ENCODE results near the gene CAMKMT. TPM values are rescaled to one million over a fixed set of nuclear protein-coding genes. Genes with fewer than 3 reads are reported as not detected.

CAMKMT gene
- polyA plus RNA-seq, 3 donors = 4.7 to 7.8 (median 7.0) TPM

DNA sequence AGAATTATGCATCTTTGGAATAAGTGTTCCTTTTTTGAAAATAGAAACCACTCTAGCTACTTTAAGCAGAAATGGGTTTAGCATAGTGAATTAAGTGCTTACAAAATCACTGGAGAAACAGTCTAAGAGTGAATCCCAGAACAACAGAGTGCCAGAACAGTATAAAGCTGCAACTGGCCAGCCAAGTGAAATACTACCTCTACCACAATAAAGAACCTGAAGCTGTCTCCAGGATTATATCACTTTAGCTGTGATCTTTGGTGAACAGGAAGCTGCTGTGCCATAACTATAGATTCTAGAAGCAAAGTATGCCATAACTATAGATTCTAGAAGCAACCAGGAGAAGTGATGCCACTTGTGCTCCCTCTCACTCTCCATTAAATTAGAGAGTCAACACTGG, 7.6 kb downstream of the CAMKMT start:
- Mint-ChIP-seq H3K27ac (no peak overlapping the region), H3K4me1 (no peaks in the 10 kb centered on the region), H3K27me3 (ENCODE audit: low read depth in 3 of 3) (peaks cover 0 to 1% (median 0%) of the 10 kb centered on the region in 3 donors), H3K4me3 (no peak overlapping the region), H3K36me3 (peaks cover 11 to 13% of the 10 kb centered on the region in 2 donors), H3K9me3 (no peaks in the 10 kb centered on the region)
- Histone ChIP-seq H3K27me3 (ENCODE audit: control insufficient read depth in 2 of 2, insufficient read depth in 2 of 2, low read length in 2 of 2) (no peaks in the 10 kb centered on the region), H3K4me1 (ENCODE audit: control insufficient read depth in 1 of 2, insufficient read depth in 2 of 2, low read length in 2 of 2) (no peaks in the 10 kb centered on the region), H3K79me2 (ENCODE audit: insufficient read depth, low read length) (peaks cover 5% of the 10 kb centered on the region), H3K4me3 (replicated peaks in 1 of 3; ENCODE audit: low read depth in 2 of 3, low read length in 3 of 3) (no peak overlapping the region), H3K9ac (ENCODE audit: insufficient read depth, low read length, poor library complexity, severe bottlenecking) (no peak overlapping the region), H3K27ac (ENCODE audit: low read depth in 1 of 2, low read length in 2 of 2) (no peak overlapping the region), H3K4me2 (replicated peaks; ENCODE audit: extremely low read depth, low read length, poor library complexity, severe bottlenecking) (no peak overlapping the region), H4K20me1 (ENCODE audit: insufficient read depth, low read length) (peaks cover 4% of the 10 kb centered on the region), H2AFZ (ENCODE audit: insufficient read depth, low read depth, low read length, poor library complexity, severe bottlenecking) (no peak overlapping the region), H3K36me3 (replicated peaks in 1 of 2; ENCODE audit: control insufficient read depth in 1 of 2, insufficient read depth in 2 of 2, low read length in 2 of 2) (peaks cover 0 to 2% of the 10 kb centered on the region in 2 donors), H3K9me3 (replicated peaks in 1 of 2; ENCODE audit: control insufficient read depth in 1 of 2, insufficient read depth in 1 of 2, low read length in 2 of 2) (no peaks in the 10 kb centered on the region)
- no peak for DNase-seq
- TF ChIP-seq, protein P1, sequence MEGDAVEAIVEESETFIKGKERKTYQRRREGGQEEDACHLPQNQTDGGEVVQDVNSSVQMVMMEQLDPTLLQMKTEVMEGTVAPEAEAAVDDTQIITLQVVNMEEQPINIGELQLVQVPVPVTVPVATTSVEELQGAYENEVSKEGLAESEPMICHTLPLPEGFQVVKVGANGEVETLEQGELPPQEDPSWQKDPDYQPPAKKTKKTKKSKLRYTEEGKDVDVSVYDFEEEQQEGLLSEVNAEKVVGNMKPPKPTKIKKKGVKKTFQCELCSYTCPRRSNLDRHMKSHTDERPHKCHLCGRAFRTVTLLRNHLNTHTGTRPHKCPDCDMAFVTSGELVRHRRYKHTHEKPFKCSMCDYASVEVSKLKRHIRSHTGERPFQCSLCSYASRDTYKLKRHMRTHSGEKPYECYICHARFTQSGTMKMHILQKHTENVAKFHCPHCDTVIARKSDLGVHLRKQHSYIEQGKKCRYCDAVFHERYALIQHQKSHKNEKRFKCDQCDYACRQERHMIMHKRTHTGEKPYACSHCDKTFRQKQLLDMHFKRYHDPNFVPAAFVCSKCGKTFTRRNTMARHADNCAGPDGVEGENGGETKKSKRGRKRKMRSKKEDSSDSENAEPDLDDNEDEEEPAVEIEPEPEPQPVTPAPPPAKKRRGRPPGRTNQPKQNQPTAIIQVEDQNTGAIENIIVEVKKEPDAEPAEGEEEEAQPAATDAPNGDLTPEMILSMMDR (IDR thresholded peaks at IDR 0.05) = no peak
- intact Hi-C loops (cut with micrococcal nuclease) = loop anchor here (10.0 kb wide), 2 partner anchors 375 to 775 kb away; partner anchors contain the start of genes LRPPRC (in 1 of the 2) and THADA (in 1 of the 2)

DNA sequence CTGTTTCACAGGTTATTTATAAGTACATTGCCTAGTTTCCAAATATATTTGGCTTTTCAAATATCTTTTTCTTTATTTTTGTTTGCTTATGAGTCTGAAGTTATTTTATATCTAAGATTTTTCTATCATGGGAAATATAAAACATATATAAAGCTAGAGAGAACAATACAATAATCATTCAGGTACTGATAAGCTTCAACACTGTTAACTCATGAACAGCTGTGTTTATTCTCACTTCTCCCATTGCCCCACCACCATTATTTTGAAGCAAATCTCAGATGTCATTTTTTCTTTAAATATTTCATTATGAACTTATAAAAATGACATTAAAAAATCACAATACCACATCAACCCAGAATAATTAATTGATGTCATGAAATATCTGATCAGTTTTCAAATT, 9.7 kb downstream of the CAMKMT start:
- H3K79me2 ChIP-seq (ENCODE audit: insufficient read depth, low read length) = peaks cover 5% of the 10 kb centered on the region

More for the DNA sequence above, 9.7 kb downstream of the CAMKMT start:
- no peak overlapping the region for H3K4me3 Mint-ChIP-seq
- H3K9ac ChIP-seq (ENCODE audit: insufficient read depth, low read length, poor library complexity, severe bottlenecking) = no peak overlapping the region
- TF ChIP-seq, protein P1 (IDR thresholded peaks at IDR 0.05) = no peak
- peaks cover 0 to 2% of the 10 kb centered on the region in 2 donors for H3K36me3 ChIP-seq (replicated peaks in 1 of 2; ENCODE audit: control insufficient read depth in 1 of 2, insufficient read depth in 2 of 2, low read length in 2 of 2)
- H3K4me2 ChIP-seq (replicated peaks; ENCODE audit: extremely low read depth, low read length, poor library complexity, severe bottlenecking) = no peak overlapping the region
- no peak overlapping the region for H3K27ac ChIP-seq (ENCODE audit: low read depth in 1 of 2, low read length in 2 of 2)
- H3K27me3 ChIP-seq (ENCODE audit: control insufficient read depth in 2 of 2, insufficient read depth in 2 of 2, low read length in 2 of 2) = no peaks in the 10 kb centered on the region
- no peaks in the 10 kb centered on the region for H3K9me3 ChIP-seq (replicated peaks in 1 of 2; ENCODE audit: control insufficient read depth in 1 of 2, insufficient read depth in 1 of 2, low read length in 2 of 2)
- no peaks in the 10 kb centered on the region for H3K4me1 ChIP-seq (ENCODE audit: control insufficient read depth in 1 of 2, insufficient read depth in 2 of 2, low read length in 2 of 2)
- peaks cover 4% of the 10 kb centered on the region for H4K20me1 ChIP-seq (ENCODE audit: insufficient read depth, low read length)
- no peak for DNase-seq
- no peaks in the 10 kb centered on the region for H3K9me3 Mint-ChIP-seq
- H3K27me3 Mint-ChIP-seq (ENCODE audit: low read depth in 3 of 3) = peaks cover 0 to 1% (median 0%) of the 10 kb centered on the region in 3 donors
- no peak overlapping the region for H3K4me3 ChIP-seq (replicated peaks in 1 of 3; ENCODE audit: low read depth in 2 of 3, low read length in 3 of 3)
- peaks cover 13 to 15% of the 10 kb centered on the region in 2 donors for H3K36me3 Mint-ChIP-seq
- no peaks in the 10 kb centered on the region for H3K4me1 Mint-ChIP-seq
- H3K27ac Mint-ChIP-seq = no peak overlapping the region
- intact Hi-C loops (cut with micrococcal nuclease) = no loop called here
- H2AFZ ChIP-seq (ENCODE audit: insufficient read depth, low read depth, low read length, poor library complexity, severe bottlenecking) = no peak overlapping the region
